Naive B cell (primary cell): ENCODE measurements around the gene DNAJC17. TPM values are rescaled to one million over a fixed set of nuclear protein-coding genes. Genes with fewer than 3 reads are reported as not detected.
A peak's percentile ranks its signal among the peaks of the same experiment; 100 is the strongest.

Experiments used
- ATAC-seq, 2 donors: fragments of 150-1000 bp; cut with Tn5 transposase; 2 replicates each; pipeline ENCODE4 v1.10.0; 2021; ENCODE audit warnings: low read depth in 2 of 2, mild to moderate bottlenecking in 2 of 2, moderate library complexity in 2 of 2
- DNase-seq: peaks from one replicate; pipeline ENCODE4 v3.0.0; 2022
- H3K27ac Mint-ChIP-seq, 6 donors: one replicate each; pipeline ENCODE4 v1.8.0; 2020 to 2022; ENCODE audit warnings: mild to moderate bottlenecking in 6 of 6, mixed read lengths in 6 of 6, moderate library complexity in 5 of 6, inconsistent platforms in 2 of 6
- H3K27me3 Mint-ChIP-seq, 3 donors: one replicate each; pipeline ENCODE4 v1.8.0; 2021 to 2022; ENCODE audit warnings: mixed read lengths in 3 of 3, mild to moderate bottlenecking in 1 of 3
- H3K36me3 Mint-ChIP-seq, 2 donors: one replicate each; pipeline ENCODE4 v1.8.0; 2020 to 2022; ENCODE audit warnings: mixed read lengths in 2 of 2, inconsistent platforms in 1 of 2, mild to moderate bottlenecking in 1 of 2
- H3K4me1 Mint-ChIP-seq, 3 donors: one replicate each; pipeline ENCODE4 v1.8.0; 2020 to 2022; ENCODE audit warnings: mixed read lengths in 3 of 3, inconsistent platforms in 1 of 3, mild to moderate bottlenecking in 1 of 3, moderate library complexity in 1 of 3
- H3K4me3 Mint-ChIP-seq, 8 donors: one replicate each; pipeline ENCODE4 v1.8.0; 2020 to 2022; ENCODE audit warnings: mild to moderate bottlenecking in 8 of 8, mixed read lengths in 8 of 8, moderate library complexity in 8 of 8, inconsistent platforms in 2 of 8
- H3K9me3 Mint-ChIP-seq, 7 donors: one replicate each; pipeline ENCODE4 v1.8.0; 2020 to 2022; ENCODE audit warnings: mixed read lengths in 7 of 7, mild to moderate bottlenecking in 5 of 7, inconsistent platforms in 2 of 7, moderate library complexity in 1 of 7
- polyA plus RNA-seq, 6 donors: library from polyadenylated mRNA; unstranded; fragments of 300-500 nt; fragmentation: Illumina TruSeq; gene quantifications; one replicate each; pipeline ENCODE4 v1.2.3, GENCODE V29; 2021; ENCODE audit warnings: low read depth in 6 of 6

The DNAJC17 gene
- polyA plus RNA-seq, 6 donors from 2014 or later, result 13.7 to 45.8 (median 28.7) TPM

DNA sequence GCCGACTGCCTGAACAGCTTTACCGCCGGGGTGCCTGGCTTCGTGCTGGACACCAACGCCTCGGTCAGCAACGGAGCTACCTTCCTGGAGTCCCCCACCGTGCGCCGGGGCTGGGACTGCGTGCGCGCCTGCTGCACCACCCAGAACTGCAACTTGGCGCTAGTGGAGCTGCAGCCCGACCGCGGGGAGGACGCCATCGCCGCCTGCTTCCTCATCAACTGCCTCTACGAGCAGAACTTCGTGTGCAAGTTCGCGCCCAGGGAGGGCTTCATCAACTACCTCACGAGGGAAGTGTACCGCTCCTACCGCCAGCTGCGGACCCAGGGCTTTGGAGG lies 37.4 kb upstream of the DNAJC17 start:
- DNase-seq, result peak; percentile 47
- peak; percentile 62 to 68 for ATAC-seq

DNA sequence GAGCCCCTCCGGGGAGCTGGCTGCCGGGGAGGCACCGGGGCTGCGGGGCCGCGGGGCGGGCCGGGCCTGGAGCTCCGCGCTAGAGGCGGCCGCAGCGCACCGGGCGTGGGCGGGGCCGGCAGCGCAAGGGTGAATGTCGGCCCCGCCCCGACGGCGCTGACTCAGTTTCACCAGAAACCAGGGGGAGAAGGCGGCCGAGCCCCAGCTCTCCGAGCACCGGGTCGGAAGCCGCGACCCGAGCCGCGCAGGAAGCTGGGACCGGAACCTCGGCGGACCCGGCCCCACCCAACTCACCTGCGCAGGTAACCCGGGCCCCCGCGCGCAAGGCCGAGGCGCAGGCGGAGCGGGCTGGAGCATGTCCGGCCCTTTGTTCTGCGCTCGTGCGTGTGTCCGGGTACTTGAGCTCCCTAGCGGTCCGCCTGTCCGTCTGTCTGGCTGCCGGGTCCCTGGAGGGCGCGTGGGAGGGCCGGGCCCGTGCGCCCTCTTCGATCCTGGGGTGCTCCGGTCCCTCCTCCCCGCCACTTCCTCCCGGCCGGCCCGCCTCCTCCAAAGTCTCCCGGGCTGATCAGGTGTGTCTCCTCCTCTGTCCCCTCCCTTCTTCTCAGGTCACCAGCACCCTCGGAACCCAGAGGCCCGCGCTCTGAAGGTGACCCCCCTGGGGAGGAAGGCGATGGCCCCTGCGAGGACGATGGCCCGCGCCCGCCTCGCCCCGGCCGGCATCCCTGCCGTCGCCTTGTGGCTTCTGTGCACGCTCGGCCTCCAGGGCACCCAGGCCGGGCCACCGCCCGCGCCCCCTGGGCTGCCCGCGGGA lies 36.8 kb upstream of the DNAJC17 start, which contains the start of gene SPINT1:
SPINT1 (plus strand) TSS at position 164 of the 811 bp plus-strand sequence; CDS start at position 671, 507 bp downstream.
- Mint-ChIP-seq H3K4me1 (peaks cover 27 to 43% (median 39%) of the 10 kb centered on the region in 3 donors), H3K9me3 (no peaks in the 10 kb centered on the region), H3K27ac (peak within 1 kb of the TSS in 5 of 6 donors; percentile 10 to 84 (median 69)), H3K27me3 (no peaks in the 10 kb centered on the region), H3K4me3 (peak within 1 kb of the TSS; percentile 87 to 94 (median 92)), H3K36me3 (no peaks in the 10 kb centered on the region)
- ATAC-seq, result peak; percentile 50 to 52
- peak; percentile 26 for DNase-seq

More for the DNA sequence above, 37.4 kb upstream of the DNAJC17 start:
- Mint-ChIP-seq H3K27me3 (no peaks in the 10 kb centered on the region), H3K4me1 (peaks cover 27 to 43% (median 39%) of the 10 kb centered on the region in 3 donors), H3K36me3 (no peaks in the 10 kb centered on the region), H3K9me3 (no peaks in the 10 kb centered on the region), H3K27ac (peak overlapping the region in 3 of 6 donors; percentile 68 to 84 (median 72)), H3K4me3 (peak overlapping the region; percentile 84 to 94 (median 92))

DNA sequence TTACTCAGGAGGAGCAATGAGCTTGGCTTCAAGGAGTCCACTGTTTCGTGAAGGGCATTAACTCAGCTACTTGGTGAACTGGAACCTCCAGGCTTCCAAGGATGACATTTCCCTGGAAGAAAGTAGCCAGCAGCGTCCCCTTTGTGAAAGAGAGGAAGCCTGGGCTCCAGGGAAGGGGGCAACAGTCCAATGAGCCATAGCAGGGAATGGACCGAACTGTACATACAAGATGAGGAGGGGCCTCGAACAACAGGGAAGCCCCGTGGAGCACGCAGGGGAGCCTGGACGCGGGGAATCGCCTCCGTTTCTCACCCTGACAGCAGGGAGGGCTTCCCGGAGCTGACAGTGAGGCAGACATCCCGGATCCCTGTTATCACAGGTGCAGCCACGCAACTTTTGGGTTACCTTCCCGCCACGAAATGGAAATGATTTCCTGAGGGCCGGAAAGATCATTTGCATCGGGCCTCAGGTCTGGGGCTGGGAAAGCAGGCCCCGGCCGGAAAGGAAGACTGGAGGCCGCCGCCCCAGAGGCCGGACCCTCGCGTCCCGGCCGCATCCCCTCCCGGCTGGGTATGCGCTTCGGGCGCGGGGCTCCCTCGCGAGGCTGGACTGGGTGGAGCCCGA lies 36.1 kb upstream of the DNAJC17 start:
- DNase-seq (no peak), ATAC-seq (no peak)
- H3K36me3 Mint-ChIP-seq, result no peaks in the 10 kb centered on the region
- H3K4me3 Mint-ChIP-seq, result peak overlapping the region; percentile 80 to 92 (median 88)
- H3K4me1 Mint-ChIP-seq, result peaks cover 27 to 43% (median 39%) of the 10 kb centered on the region in 3 donors
- H3K27ac Mint-ChIP-seq, result peak overlapping the region in 2 of 6 donors; percentile 10 to 49
- no peaks in the 10 kb centered on the region for H3K9me3 Mint-ChIP-seq
- no peaks in the 10 kb centered on the region for H3K27me3 Mint-ChIP-seq

DNA sequence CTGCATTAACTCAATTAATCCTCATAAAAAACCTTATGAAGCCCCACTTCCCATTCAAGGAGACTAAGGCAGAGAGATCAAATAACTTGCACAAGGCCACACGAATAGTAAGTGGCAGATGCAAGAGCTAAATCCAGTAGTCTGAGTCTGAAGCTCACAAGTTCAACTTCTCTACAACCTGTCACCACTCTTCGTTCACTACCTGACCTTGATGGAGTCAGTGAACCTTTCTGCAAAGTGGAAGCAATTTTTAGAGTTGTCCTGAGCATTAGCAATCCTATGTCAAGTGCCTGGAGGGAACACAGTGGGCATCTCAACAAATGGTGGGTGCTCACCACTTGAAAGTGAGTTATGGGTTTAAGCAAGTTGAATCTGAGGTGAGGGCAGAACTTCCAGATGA lies 34.5 kb upstream of the DNAJC17 start:
- ATAC-seq (no peak), DNase-seq (no peak)
- Mint-ChIP-seq H3K36me3 (no peaks in the 10 kb centered on the region), H3K27ac (no peak overlapping the region), H3K4me1 (peaks cover 16 to 27% (median 24%) of the 10 kb centered on the region in 3 donors), H3K4me3 (peak overlapping the region in 3 of 8 donors; percentile 15 to 89 (median 20)), H3K27me3 (no peaks in the 10 kb centered on the region), H3K9me3 (no peaks in the 10 kb centered on the region)

DNA sequence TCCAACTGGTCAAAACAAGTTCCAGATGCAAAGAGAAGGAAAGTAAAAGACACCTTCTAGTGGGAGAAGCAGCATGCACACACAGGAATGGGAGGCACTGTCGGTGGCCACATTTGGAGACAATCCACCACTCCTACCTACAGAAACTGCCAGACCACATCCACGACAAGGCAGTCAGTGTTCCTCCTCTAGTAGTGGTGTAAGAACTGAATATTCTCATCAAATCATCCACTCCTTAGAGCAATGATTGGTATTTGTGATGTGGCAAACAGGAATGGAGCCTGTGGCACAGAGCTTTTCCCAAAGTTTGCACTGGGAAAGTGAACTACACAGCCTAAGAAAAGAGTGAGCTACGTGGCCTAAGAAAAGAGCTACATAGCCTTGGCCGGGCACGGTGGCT lies 31.5 kb upstream of the DNAJC17 start:
- H3K4me1 Mint-ChIP-seq, result peaks cover 3 to 6% (median 4%) of the 10 kb centered on the region in 3 donors
- H3K27ac Mint-ChIP-seq, result no peak overlapping the region
- H3K4me3 Mint-ChIP-seq, result peak overlapping the region in 1 of 8 donors; percentile 34
- no peaks in the 10 kb centered on the region for H3K27me3 Mint-ChIP-seq
- ATAC-seq, result no peak
- no peaks in the 10 kb centered on the region for H3K36me3 Mint-ChIP-seq
- H3K9me3 Mint-ChIP-seq, result no peaks in the 10 kb centered on the region
- DNase-seq, result no peak

DNA sequence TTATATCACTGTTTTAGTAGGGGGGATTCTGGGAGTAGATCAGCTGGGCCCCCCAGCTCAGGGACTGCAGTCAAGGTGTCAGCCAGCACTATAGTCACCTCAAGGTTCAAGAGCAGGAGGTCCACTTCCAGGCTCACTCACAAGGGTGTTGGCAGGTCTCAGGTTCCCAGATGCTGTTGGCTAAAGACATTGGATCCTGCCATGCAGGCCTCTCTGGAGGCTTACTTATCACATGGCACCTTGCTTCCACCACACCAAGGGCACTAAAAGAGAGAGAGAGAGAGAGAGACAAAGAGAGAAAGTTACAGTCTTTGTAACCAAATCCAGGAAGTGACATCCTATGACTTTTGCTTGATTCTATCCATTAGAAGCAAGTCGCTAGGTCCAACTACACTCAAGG lies 28.7 kb upstream of the DNAJC17 start:
- Mint-ChIP-seq H3K9me3 (no peaks in the 10 kb centered on the region), H3K4me1 (no peaks in the 10 kb centered on the region), H3K36me3 (peaks cover 0 to 8% of the 10 kb centered on the region in 2 donors), H3K27me3 (no peaks in the 10 kb centered on the region), H3K4me3 (no peak overlapping the region), H3K27ac (peak overlapping the region in 1 of 6 donors; percentile 63)
- DNase-seq, result no peak
- ATAC-seq, result no peak

DNA sequence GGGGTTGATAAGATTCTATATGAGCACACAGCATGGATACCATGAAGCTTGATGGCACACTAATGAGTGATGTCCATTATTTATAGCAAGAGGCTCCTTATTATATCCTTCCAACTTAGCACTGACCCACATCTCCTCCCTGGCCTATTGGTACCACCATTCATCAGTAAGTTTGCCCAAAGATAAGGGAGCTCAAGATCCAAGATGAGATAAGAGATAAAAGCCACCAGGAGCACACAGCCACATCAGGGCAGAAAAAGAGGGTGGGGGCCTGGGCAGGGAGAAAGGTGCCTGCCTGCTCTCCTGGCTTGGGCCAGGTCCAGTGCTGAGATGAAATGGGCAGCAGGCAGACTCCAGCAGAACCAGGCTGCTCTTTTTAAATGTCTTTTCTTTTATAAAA lies 25.6 kb upstream of the DNAJC17 start:
- H3K4me1 Mint-ChIP-seq, result no peaks in the 10 kb centered on the region

DNA sequence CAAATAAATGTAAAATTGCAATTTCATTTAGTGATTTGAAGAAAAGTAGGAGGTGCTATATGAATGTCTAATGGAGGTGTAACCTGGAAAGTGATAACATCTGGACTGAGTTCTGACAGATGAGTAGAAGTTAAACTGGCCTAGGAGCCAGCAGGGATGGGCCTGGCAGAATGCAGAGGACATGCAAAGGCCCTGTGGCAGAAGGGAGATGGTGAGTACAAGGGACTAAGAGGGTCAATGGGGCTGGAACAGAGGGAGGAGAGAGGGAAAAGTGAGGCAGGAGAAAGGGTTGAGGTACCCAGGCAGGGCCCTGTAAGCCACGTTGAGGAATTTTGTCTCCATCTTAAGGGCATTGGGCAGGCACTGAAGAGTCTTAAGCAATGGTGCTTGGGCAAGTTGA lies 24.6 kb upstream of the DNAJC17 start:
- Mint-ChIP-seq H3K27me3 (peaks cover 0 to 4% (median 0%) of the 10 kb centered on the region in 3 donors), H3K4me3 (no peak overlapping the region), H3K27ac (peak overlapping the region in 1 of 6 donors; percentile 87), H3K4me1 (no peaks in the 10 kb centered on the region), H3K9me3 (peaks cover 0 to 1% (median 0%) of the 10 kb centered on the region in 7 donors), H3K36me3 (peaks cover 0 to 8% of the 10 kb centered on the region in 2 donors)
- DNase-seq (no peak), ATAC-seq (no peak)

More for the DNA sequence above, 25.6 kb upstream of the DNAJC17 start:
- Mint-ChIP-seq H3K36me3 (peaks cover 0 to 8% of the 10 kb centered on the region in 2 donors), H3K27me3 (peaks cover 0 to 4% (median 0%) of the 10 kb centered on the region in 3 donors), H3K27ac (no peak overlapping the region), H3K4me3 (no peak overlapping the region), H3K9me3 (no peaks in the 10 kb centered on the region)
- ATAC-seq, result no peak
- DNase-seq, result no peak

DNA sequence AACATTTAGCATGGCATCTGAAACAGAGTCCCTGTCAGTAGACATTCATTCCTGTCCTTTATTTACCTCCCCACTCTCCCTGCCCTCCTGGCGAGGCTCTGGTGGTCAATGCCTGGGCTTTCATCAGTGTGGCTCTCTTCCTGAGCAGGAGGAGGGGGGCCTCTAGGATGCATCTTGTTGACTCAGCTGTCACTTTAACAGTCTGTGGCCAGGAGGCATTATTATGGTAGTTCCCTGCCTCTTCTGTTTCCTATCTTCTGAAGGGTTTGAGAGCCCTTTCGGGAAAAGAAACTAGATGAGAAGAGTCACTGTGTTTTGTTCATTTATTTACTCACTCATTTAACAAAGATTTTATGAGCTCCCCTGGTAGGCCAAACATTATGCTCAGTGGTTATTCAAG lies 23.6 kb upstream of the DNAJC17 start:
- peaks cover 0 to 1% (median 0%) of the 10 kb centered on the region in 7 donors for H3K9me3 Mint-ChIP-seq
- no peak for ATAC-seq
- H3K27me3 Mint-ChIP-seq, result peaks cover 0 to 4% (median 0%) of the 10 kb centered on the region in 3 donors
- peaks cover 0 to 8% of the 10 kb centered on the region in 2 donors for H3K36me3 Mint-ChIP-seq
- H3K27ac Mint-ChIP-seq, result no peak overlapping the region
- DNase-seq, result no peak
- H3K4me3 Mint-ChIP-seq, result no peak overlapping the region
- H3K4me1 Mint-ChIP-seq, result no peaks in the 10 kb centered on the region

DNA sequence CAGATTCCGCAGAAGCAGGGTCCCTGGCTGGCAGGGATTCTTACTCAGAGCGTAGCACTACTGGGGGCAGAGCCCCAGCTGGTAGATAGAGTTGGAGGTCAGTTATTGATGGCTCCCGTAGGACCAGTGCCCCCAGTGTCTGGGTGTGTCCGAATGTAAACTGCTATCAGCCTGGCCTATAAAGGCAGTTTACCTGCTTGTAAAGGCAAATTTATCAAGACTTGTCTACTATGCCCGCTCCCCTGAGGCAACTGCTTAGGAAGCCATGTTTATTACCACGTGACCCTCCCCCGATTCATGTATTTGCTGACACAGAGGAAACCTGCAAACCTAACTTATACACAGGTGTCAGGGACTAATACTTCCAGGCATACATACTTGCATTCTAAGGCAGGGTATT lies 21.8 kb upstream of the DNAJC17 start:
- H3K4me3 Mint-ChIP-seq, result no peak overlapping the region
- DNase-seq, result no peak
- H3K4me1 Mint-ChIP-seq, result no peaks in the 10 kb centered on the region
- peaks cover 0 to 1% (median 0%) of the 10 kb centered on the region in 7 donors for H3K9me3 Mint-ChIP-seq
- ATAC-seq, result no peak
- H3K27ac Mint-ChIP-seq, result no peak overlapping the region
- peaks cover 0 to 4% (median 0%) of the 10 kb centered on the region in 3 donors for H3K27me3 Mint-ChIP-seq
- peaks cover 0 to 8% of the 10 kb centered on the region in 2 donors for H3K36me3 Mint-ChIP-seq

DNA sequence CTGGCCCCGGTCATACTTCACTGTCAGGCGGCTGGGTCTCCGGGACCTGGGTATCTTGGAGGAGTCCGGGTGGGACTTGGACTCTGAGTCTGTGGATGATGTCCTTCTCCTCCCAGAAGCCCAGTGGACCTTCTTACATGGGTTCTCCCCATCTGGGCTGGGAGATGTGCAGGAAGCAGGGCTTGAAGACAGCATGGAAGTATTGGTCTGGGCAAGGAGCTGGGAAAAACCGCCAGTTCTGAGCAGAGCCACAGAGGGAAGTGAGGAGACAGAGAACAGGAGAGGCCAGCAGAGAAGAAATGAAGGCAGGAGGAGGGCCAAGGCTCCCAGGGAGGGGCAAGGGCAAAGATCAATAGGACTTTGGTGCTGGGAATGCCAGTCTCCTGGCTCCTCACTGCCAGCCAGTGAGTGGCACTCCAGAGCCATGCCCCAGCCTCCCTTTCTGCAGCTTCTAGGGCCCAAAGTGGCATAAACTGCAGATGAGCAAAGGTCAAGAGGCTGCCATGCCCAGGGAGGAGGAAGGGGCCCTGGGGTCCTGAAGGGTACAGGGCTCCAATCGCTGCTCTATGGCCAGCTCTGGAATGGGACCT lies 21.3 kb upstream of the DNAJC17 start, which contains the start of gene PPP1R14D:
PPP1R14D (minus strand) TSS at position 262 of the 590 bp plus-strand sequence; CDS start at position 195, 67 bp downstream.
- no peak for ATAC-seq
- peaks cover 0 to 8% of the 10 kb centered on the region in 2 donors for H3K36me3 Mint-ChIP-seq
- peaks cover 0 to 1% (median 0%) of the 10 kb centered on the region in 7 donors for H3K9me3 Mint-ChIP-seq
- no peaks in the 10 kb centered on the region for H3K4me1 Mint-ChIP-seq
- no peak within 1 kb of the TSS for H3K4me3 Mint-ChIP-seq
- peak within 1 kb of the TSS in 2 of 6 donors; percentile 9 to 84 for H3K27ac Mint-ChIP-seq
- no peak for DNase-seq
- H3K27me3 Mint-ChIP-seq, result peaks cover 0 to 4% (median 0%) of the 10 kb centered on the region in 3 donors

DNA sequence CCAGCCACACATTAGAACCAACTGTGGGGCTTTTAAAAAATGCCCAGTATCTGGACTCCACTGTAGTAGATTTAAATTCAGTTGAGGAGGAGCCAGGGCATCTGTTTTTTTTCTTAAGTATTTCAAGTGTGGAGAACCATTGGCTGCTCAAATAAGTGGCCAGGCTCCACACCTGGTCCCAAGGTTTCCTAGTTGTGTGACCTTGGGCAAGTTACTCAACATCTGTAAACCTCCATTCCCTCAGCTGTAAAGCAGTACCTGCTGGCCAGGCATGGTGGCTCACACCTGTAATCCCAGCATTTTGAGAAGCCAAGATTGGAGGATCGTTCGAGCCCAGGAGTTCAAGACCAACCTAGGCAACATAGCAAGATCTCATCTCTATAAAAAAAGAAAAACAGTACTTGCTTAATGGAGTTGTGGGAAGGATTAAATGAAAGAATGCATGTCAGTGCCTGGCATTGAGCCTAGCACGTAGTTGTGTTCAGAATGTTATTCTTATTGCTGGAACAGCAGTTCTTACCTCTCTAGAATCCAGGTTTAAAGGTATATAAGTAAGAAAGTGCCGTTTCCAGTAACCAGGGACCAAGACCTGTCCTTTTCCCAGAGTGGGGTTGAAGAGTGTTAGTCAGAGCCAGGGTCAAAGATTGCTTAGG lies 19.3 kb upstream of the DNAJC17 start:
- no peak for DNase-seq
- Mint-ChIP-seq H3K36me3 (peaks cover 0 to 4% of the 10 kb centered on the region in 2 donors), H3K27me3 (peaks cover 0 to 4% (median 0%) of the 10 kb centered on the region in 3 donors), H3K4me1 (no peaks in the 10 kb centered on the region), H3K9me3 (peaks cover 0 to 2% (median 0%) of the 10 kb centered on the region in 7 donors), H3K4me3 (no peak overlapping the region), H3K27ac (no peak overlapping the region)
- no peak for ATAC-seq
